Measurements from ENCODE around the gene STMN1.

STMN1 gene

GRCh38 chr1:25902462-25902861, 3.8 kb downstream of the STMN1 start:
- peaks cover 81% of the 10 kb centered on the region for H3K36me3 ChIP-seq (ENCODE audit: control insufficient read depth, low read length)
- H3K4me1 ChIP-seq (ENCODE audit: control insufficient read depth, low read length) = peaks cover 25% of the 10 kb centered on the region
- no peak overlapping the region for H3K27ac ChIP-seq (ENCODE audit: low read depth, low read length)
- no peak overlapping the region for H3K4me3 ChIP-seq (ENCODE audit: low read length)
- no peaks in the 10 kb centered on the region for H3K9me3 ChIP-seq (ENCODE audit: control insufficient read depth, insufficient read depth, low read length)
- peaks cover 62% of the 10 kb centered on the region for H3F3A ChIP-seq (ENCODE audit: control insufficient read depth, insufficient read depth)
- H3K27me3 ChIP-seq (ENCODE audit: control insufficient read depth, low read length) = peaks cover under 1% of the 10 kb centered on the region
- H4K20me1 ChIP-seq (ENCODE audit: control insufficient read depth, insufficient read depth, low read depth, low read length) = peaks cover 37% of the 10 kb centered on the region
- no peaks in the 10 kb centered on the region for H3K9me2 ChIP-seq (replicated peaks; ENCODE audit: control insufficient read depth, low read length)
- H3K79me2 ChIP-seq (ENCODE audit: control insufficient read depth, low read length) = peaks cover 63% of the 10 kb centered on the region
- peak overlapping the region; percentile 6; the same call in 1 of the 2 replicates for H3K4me2 ChIP-seq (ENCODE audit: low read length)
- no peak for TF ChIP-seq EZH2phosphoT487 (IDR thresholded peaks at IDR 0.05; ENCODE audit: borderline replicate concordance, low read length)
- no peak for TF ChIP-seq CTCF (IDR thresholded peaks at IDR 0.05; ENCODE audit: low read depth, low read length, poor library complexity, severe bottlenecking)

- Histone ChIP-seq H3K9me3 (ENCODE audit: control insufficient read depth, insufficient read depth, low read length) (no peaks in the 10 kb centered on the region), H3K27me3 (ENCODE audit: control insufficient read depth, low read length) (no peaks in the 10 kb centered on the region), H3K4me1 (ENCODE audit: control insufficient read depth, low read length) (peaks cover 24% of the 10 kb centered on the region), H3K79me2 (ENCODE audit: control insufficient read depth, low read length) (peaks cover 54% of the 10 kb centered on the region), H3F3A (ENCODE audit: control insufficient read depth, insufficient read depth) (peaks cover 79% of the 10 kb centered on the region), H4K20me1 (ENCODE audit: control insufficient read depth, insufficient read depth, low read depth, low read length) (peaks cover 37% of the 10 kb centered on the region), H3K4me3 (ENCODE audit: low read length) (no peak overlapping the region), H3K27ac (ENCODE audit: low read depth, low read length) (no peak overlapping the region), H3K36me3 (ENCODE audit: control insufficient read depth, low read length) (peaks cover 91% of the 10 kb centered on the region), H3K4me2 (ENCODE audit: low read length) (no peak overlapping the region), H3K9me2 (replicated peaks; ENCODE audit: control insufficient read depth, low read length) (no peaks in the 10 kb centered on the region)
- no peak for TF ChIP-seq EZH2phosphoT487 (IDR thresholded peaks at IDR 0.05; ENCODE audit: borderline replicate concordance, low read length)
- TF ChIP-seq CTCF (IDR thresholded peaks at IDR 0.05; ENCODE audit: low read depth, low read length, poor library complexity, severe bottlenecking) = no peak
Observed at GRCh38 chr1:25900219-25900618, 6.0 kb downstream of the STMN1 start.

GRCh38 chr1:25899792-25900191, 6.4 kb downstream of the STMN1 start:
- H3K79me2 ChIP-seq (ENCODE audit: control insufficient read depth, low read length) = peaks cover 50% of the 10 kb centered on the region
- no peaks in the 10 kb centered on the region for H3K9me2 ChIP-seq (replicated peaks; ENCODE audit: control insufficient read depth, low read length)
- no peaks in the 10 kb centered on the region for H3K9me3 ChIP-seq (ENCODE audit: control insufficient read depth, insufficient read depth, low read length)
- H3K27ac ChIP-seq (ENCODE audit: low read depth, low read length) = no peak overlapping the region
- peaks cover 33% of the 10 kb centered on the region for H4K20me1 ChIP-seq (ENCODE audit: control insufficient read depth, insufficient read depth, low read depth, low read length)
- no peak overlapping the region for H3K4me2 ChIP-seq (ENCODE audit: low read length)
- H3K4me3 ChIP-seq (ENCODE audit: low read length) = no peak overlapping the region
- no peak for TF ChIP-seq CTCF (IDR thresholded peaks at IDR 0.05; ENCODE audit: low read depth, low read length, poor library complexity, severe bottlenecking)
- no peak for TF ChIP-seq EZH2phosphoT487 (IDR thresholded peaks at IDR 0.05; ENCODE audit: borderline replicate concordance, low read length)
- peaks cover 88% of the 10 kb centered on the region for H3K36me3 ChIP-seq (ENCODE audit: control insufficient read depth, low read length)
- peaks cover 76% of the 10 kb centered on the region for H3F3A ChIP-seq (ENCODE audit: control insufficient read depth, insufficient read depth)
- peaks cover 27% of the 10 kb centered on the region for H3K4me1 ChIP-seq (ENCODE audit: control insufficient read depth, low read length)
- H3K27me3 ChIP-seq (ENCODE audit: control insufficient read depth, low read length) = no peaks in the 10 kb centered on the region
